Measurements from ENCODE around the gene VCAM1. TPM values are rescaled to one million over a fixed set of nuclear protein-coding genes. Genes with fewer than 3 reads are reported as not detected.

Gene VCAM1
- total RNA-seq, 1 experiment from 2014 or later: 0.07 TPM

GRCh38 chr1:100721526-100722207 lies 2.1 kb downstream of the VCAM1 start:
- H4K8ac ChIP-seq (replicated peaks; ENCODE audit: insufficient read length, low read depth, low read length): no peak overlapping the region
- H3K9ac ChIP-seq (ENCODE audit: extremely low read depth, insufficient read length, low read length): no peak overlapping the region
- no peak for TF ChIP-seq CTCF (conservative IDR thresholded peaks at IDR 0.05)
- WGBS (ENCODE audit: extremely low coverage, insufficient read length, low lambda C conversion rate): no CpG with 5 or more reads among the region's 9 CpGs
- H3K23ac ChIP-seq (ENCODE audit: insufficient read length, low read depth, low read length): no peak overlapping the region
- no peaks in the 10 kb centered on the region for H3K79me2 ChIP-seq (ENCODE audit: insufficient read depth, low read length)
- no peak overlapping the region for H2AK5ac ChIP-seq (ENCODE audit: insufficient read length, low read length)
- H2BK20ac ChIP-seq (ENCODE audit: low read depth, low read length, poor library complexity, severe bottlenecking): no peak overlapping the region
- no peaks in the 10 kb centered on the region for H4K20me1 ChIP-seq (ENCODE audit: control insufficient read depth, insufficient read depth, insufficient read length)
- H2BK12ac ChIP-seq (ENCODE audit: insufficient read length, low read depth, low read length): no peak overlapping the region
- no peaks in the 10 kb centered on the region for H3K27me3 ChIP-seq (ENCODE audit: insufficient read depth, low read length)
- H3K14ac ChIP-seq (ENCODE audit: insufficient read depth, low read length): no peak overlapping the region
- H3K56ac ChIP-seq (ENCODE audit: insufficient read length, low read depth, low read length): no peak overlapping the region
- no peaks in the 10 kb centered on the region for H3K27me3 Mint-ChIP-seq (ENCODE audit: low read depth)
- H3K18ac ChIP-seq (ENCODE audit: insufficient read length, low read depth, low read length): no peak overlapping the region
- H2AFZ ChIP-seq (ENCODE audit: low read length): no peak overlapping the region
- no peaks in the 10 kb centered on the region for H3K9me3 ChIP-seq (ENCODE audit: control insufficient read depth, low read depth, low read length)
- no peaks in the 10 kb centered on the region for H3K36me3 Mint-ChIP-seq (ENCODE audit: insufficient read depth in 1 of 3, low read depth in 3 of 3)
- no peak overlapping the region for H3T11ph ChIP-seq (ENCODE audit: low read length)
- H2BK120ac ChIP-seq (ENCODE audit: low read depth, low read length, poor library complexity, severe bottlenecking): no peak overlapping the region
- H3K79me1 ChIP-seq (ENCODE audit: insufficient read depth, low read depth, low read length, poor library complexity, severe bottlenecking): no peaks in the 10 kb centered on the region
- H3K4ac ChIP-seq (ENCODE audit: low read depth, low read length): no peak overlapping the region
- no peaks in the 10 kb centered on the region for H3K23me2 ChIP-seq (ENCODE audit: insufficient read length, low read depth, low read length, poor library complexity, severe bottlenecking)
- H2BK15ac ChIP-seq (ENCODE audit: low read depth, low read length): no peak overlapping the region
- no peak overlapping the region for H4K5ac ChIP-seq (ENCODE audit: insufficient read length, low read depth, low read length)
- H3K27ac Mint-ChIP-seq: no peak overlapping the region; a peak in 1 of 7 replicates
- no peaks in the 10 kb centered on the region for H3K9me3 Mint-ChIP-seq
- no peak overlapping the region for H3K4me2 ChIP-seq (ENCODE audit: insufficient read depth, insufficient read length, low read length)
- no peak overlapping the region for H4K91ac ChIP-seq (ENCODE audit: insufficient read length, low read depth, low read length)
- no peak overlapping the region for H3K27ac ChIP-seq (ENCODE audit: insufficient read length, low read depth, low read length)
- H3K4me1 ChIP-seq (ENCODE audit: insufficient read depth, low read length): no peaks in the 10 kb centered on the region
- DNase-seq: no peak
- no peak overlapping the region for H3K4me3 Mint-ChIP-seq
- H2BK5ac ChIP-seq (ENCODE audit: insufficient read length, low read length): no peak overlapping the region
- peaks cover 6 to 11% of the 10 kb centered on the region in 2 experiments for H3K4me1 Mint-ChIP-seq
